Panc1 (cell line): ENCODE data around the gene OVOL3. TPM values are rescaled to one million over a fixed set of nuclear protein-coding genes. Genes with fewer than 3 reads are reported as not detected.

Experiments used
- ATAC-seq: fragments of 200-7000 bp; cut with Tn5 transposase; 2 replicates; pipeline ENCODE4 v1.9.1; 2020; ENCODE audit warnings: mild to moderate bottlenecking, moderate library complexity
- BruUV-seq: library from RNA; stranded (reverse); fragments of 400-500 nt; replicated peaks from 2 replicates; lab custom pipeline; 2021; lab: Mats Ljungman, UMichigan
- CTCF ChIA-PET: fragments of 300-600 bp; sonication (Branson Sonifier 250); formaldehyde crosslinking; loops from one replicate; lab custom pipeline; 2022; ENCODE audit warnings: antibody characterized with exemption; lab: Charles Lee
- POLR2A ChIA-PET: fragments of 300-600 bp; sonication (Branson Sonifier 250); formaldehyde crosslinking; loops from one replicate; lab custom pipeline; 2022; ENCODE audit warnings: antibody characterized with exemption; lab: Charles Lee
- DNase-seq: peaks from one replicate; pipeline ENCODE4 v3.0.0-alpha.2; 2010; ENCODE audit warnings: low read depth, low spot score
- H3K27ac ChIP-seq: 2 replicates; pipeline ENCODE4 v1.5.1; 2011; ENCODE audit warnings: mild to moderate bottlenecking, low read length, inconsistent platforms
- H3K27me3 ChIP-seq: fragments of 200-500 bp; sonication (Bioruptor generic); 2 replicates; pipeline ENCODE4 v1.6.0; 2014; ENCODE audit warnings: low read length, inconsistent platforms; ENCODE audit not compliant: control insufficient read depth, insufficient read depth
- H3K36me3 ChIP-seq: fragments of 200-500 bp; sonication (Bioruptor generic); 2 replicates; pipeline ENCODE4 v1.5.1; 2014; ENCODE audit warnings: inconsistent platforms, mild to moderate bottlenecking, low read length, moderate library complexity; ENCODE audit not compliant: control insufficient read depth, insufficient read depth
- H3K4me1 ChIP-seq: 2 replicates; pipeline ENCODE4 v1.5.1; 2011; ENCODE audit warnings: inconsistent platforms, mild to moderate bottlenecking, low read length, moderate library complexity; ENCODE audit not compliant: control insufficient read depth, insufficient read depth
- H3K4me3 ChIP-seq, 2 experiments: 2 replicates each; pipeline ENCODE4 v1.5.1; 2011 to 2012; ENCODE audit warnings: low read depth in 2 of 2, low read length in 2 of 2, mild to moderate bottlenecking in 2 of 2, inconsistent platforms in 1 of 2, moderate library complexity in 1 of 2
- H3K9me3 ChIP-seq: fragments of 200-500 bp; sonication (Bioruptor generic); 2 replicates; pipeline ENCODE4 v1.5.1; 2014; ENCODE audit warnings: low read depth, mild to moderate bottlenecking, inconsistent platforms, low read length, moderate library complexity; ENCODE audit not compliant: control insufficient read depth, insufficient read depth
- POLR2AphosphoS5 ChIP-seq: IDR thresholded peaks from 2 replicates; pipeline ENCODE4 v1.6.1; 2012; ENCODE audit warnings: mild to moderate bottlenecking, low read depth, low read length, moderate library complexity
- REST ChIP-seq, 2 experiments: IDR thresholded peaks; 2 replicates each; pipeline ENCODE4 v1.6.1; 2011 to 2012; ENCODE audit warnings: low read depth in 2 of 2, control low read depth in 1 of 2, low read length in 1 of 2, mild to moderate bottlenecking in 1 of 2, moderate library complexity in 1 of 2; ENCODE audit not compliant: insufficient read depth in 1 of 2
- SIN3A ChIP-seq: IDR thresholded peaks from 2 replicates; pipeline ENCODE4 v1.6.1; 2012; ENCODE audit warnings: low read depth, mild to moderate bottlenecking, low read length, moderate library complexity, borderline replicate concordance; ENCODE audit not compliant: insufficient read depth
- TCF7L2 ChIP-seq: IDR thresholded peaks from 2 replicates; pipeline ENCODE4 v1.6.1; 2011; ENCODE audit warnings: mild to moderate bottlenecking, low read depth, low read length, inconsistent platforms
- in situ Hi-C: cut with HindIII; loops from 2 replicates; pipeline ENCODE4 v1.10.0; 2016; ENCODE audit warnings: low sequenced_read_pairs, low pct_unique_long_range_greater_than_20kb
- intact Hi-C: fragments of 100-400 bp; cut with micrococcal nuclease; formaldehyde crosslinking; loops from one replicate; pipeline ENCODE4 v1.10.0; 2022; ENCODE audit not compliant: unreplicated experiment
- total RNA-seq: library from RNA; stranded (reverse); gene quantifications from one replicate; pipeline ENCODE4 v1.2.1, GENCODE V29; 2021; ENCODE audit not compliant: unreplicated experiment
- TF ChIP-seq, protein P1 (sequence below): fragments of 450-650 bp; IDR thresholded peaks from 2 replicates; pipeline ENCODE4 v1.5.1; 2017; ENCODE audit warnings: mild to moderate bottlenecking

OVOL3 gene
- total RNA-seq, 1 experiment from 2014 or later, result 0.44 TPM

GRCh38 chr19:36072081-36072480 is 38.9 kb upstream of the OVOL3 start:
- ATAC-seq (no peak; the same call in 1 of the 2 replicates), DNase-seq (no peak)
- no peaks in the 10 kb centered on the region for H3K27me3 ChIP-seq
- no peak overlapping the region for H3K27ac ChIP-seq
- in situ Hi-C loops (no loop called here), intact Hi-C loops (no loop called here)
- H3K4me1 ChIP-seq, result peaks cover 7% of the 10 kb centered on the region; the same call in 1 of the 2 replicates
- ChIA-PET CTCF (no interaction called here), POLR2A (no interaction called here)
- TF ChIP-seq, protein P1, sequence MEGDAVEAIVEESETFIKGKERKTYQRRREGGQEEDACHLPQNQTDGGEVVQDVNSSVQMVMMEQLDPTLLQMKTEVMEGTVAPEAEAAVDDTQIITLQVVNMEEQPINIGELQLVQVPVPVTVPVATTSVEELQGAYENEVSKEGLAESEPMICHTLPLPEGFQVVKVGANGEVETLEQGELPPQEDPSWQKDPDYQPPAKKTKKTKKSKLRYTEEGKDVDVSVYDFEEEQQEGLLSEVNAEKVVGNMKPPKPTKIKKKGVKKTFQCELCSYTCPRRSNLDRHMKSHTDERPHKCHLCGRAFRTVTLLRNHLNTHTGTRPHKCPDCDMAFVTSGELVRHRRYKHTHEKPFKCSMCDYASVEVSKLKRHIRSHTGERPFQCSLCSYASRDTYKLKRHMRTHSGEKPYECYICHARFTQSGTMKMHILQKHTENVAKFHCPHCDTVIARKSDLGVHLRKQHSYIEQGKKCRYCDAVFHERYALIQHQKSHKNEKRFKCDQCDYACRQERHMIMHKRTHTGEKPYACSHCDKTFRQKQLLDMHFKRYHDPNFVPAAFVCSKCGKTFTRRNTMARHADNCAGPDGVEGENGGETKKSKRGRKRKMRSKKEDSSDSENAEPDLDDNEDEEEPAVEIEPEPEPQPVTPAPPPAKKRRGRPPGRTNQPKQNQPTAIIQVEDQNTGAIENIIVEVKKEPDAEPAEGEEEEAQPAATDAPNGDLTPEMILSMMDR, result no peak
- TF ChIP-seq SIN3A (no peak), TCF7L2 (no peak), POLR2AphosphoS5 (no peak), REST (IDR thresholded peaks at IDR 0.05; ENCODE audit: insufficient read depth in 1 of 2, low read depth in 2 of 2, low read length in 1 of 2) (no peak)
- H3K4me3 ChIP-seq, result no peak overlapping the region
- no peaks in the 10 kb centered on the region for H3K9me3 ChIP-seq
- no TSS peak for BruUV-seq
- peaks cover 27% of the 10 kb centered on the region; the same call in 1 of the 2 replicates for H3K36me3 ChIP-seq

- ATAC-seq, result no peak
- Histone ChIP-seq H3K27ac (no peak overlapping the region), H3K4me1 (peaks cover 7% of the 10 kb centered on the region; the same call in 1 of the 2 replicates), H3K27me3 (no peaks in the 10 kb centered on the region), H3K36me3 (peaks cover 24% of the 10 kb centered on the region; the same call in 1 of the 2 replicates), H3K9me3 (no peaks in the 10 kb centered on the region), H3K4me3 (no peak overlapping the region)
- intact Hi-C loops, result no loop called here
- no TSS peak for BruUV-seq
- TF ChIP-seq TCF7L2 (no peak), REST (IDR thresholded peaks at IDR 0.05; ENCODE audit: insufficient read depth in 1 of 2, low read depth in 2 of 2, low read length in 1 of 2) (peak; percentile 72 to 79)
- DNase-seq, result no peak
- CTCF ChIA-PET, result no interaction called here
- POLR2A ChIA-PET, result no interaction called here
- in situ Hi-C loops, result no loop called here
These were observed 37.6 kb upstream of the OVOL3 start for GRCh38 chr19:36073121-36073876.
